Renal pelvis (tissue), 4 donors: ENCODE data around the gene KIF5C. TPM values are rescaled to one million over a fixed set of nuclear protein-coding genes. Genes with fewer than 3 reads are reported as not detected.

Experiments
- DNase-seq: peaks from one replicate; pipeline ENCODE4 v3.0.0-alpha.2; 2013
- polyA plus RNA-seq, 3 donors: library from polyadenylated mRNA; unstranded; fragments of 120-200 nt; gene quantifications; one replicate each; pipeline ENCODE4 v1.2.1, GENCODE V29; 2013; ENCODE audit not compliant: insufficient read length in 3 of 3

KIF5C gene
- polyA plus RNA-seq, 3 donors, result 4.4 to 4.6 (median 4.4) TPM

GRCh38 chr2:148887350-148888002, 12.4 kb downstream of the KIF5C start:
- no peak for DNase-seq

- no peak for DNase-seq
These were observed 13.0 kb downstream of the KIF5C start for GRCh38 chr2:148888003-148888501.

GRCh38 chr2:148888986-148889385, 14.0 kb downstream of the KIF5C start:
- DNase-seq, result no peak

GRCh38 chr2:148893906-148894305, 18.9 kb downstream of the KIF5C start:
- DNase-seq, result no peak

DNA sequence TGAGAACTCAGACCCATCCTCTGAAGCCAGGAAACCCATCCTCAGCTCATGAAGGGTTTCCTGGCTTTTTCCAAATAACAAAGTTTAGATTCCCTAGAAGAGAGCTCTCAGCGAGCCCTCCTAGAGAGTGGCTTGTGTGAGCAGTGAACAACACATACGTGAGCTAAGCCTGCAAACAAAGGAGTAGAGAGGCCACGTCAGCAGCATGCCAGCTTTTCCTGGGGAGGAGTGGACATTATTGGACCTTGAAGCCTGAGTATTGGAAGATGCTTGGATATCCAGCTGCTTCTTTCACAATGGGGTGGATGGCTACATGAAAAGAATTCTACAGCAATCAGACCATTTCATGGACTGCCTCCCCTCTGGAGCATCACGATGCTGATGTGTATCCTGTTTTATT, 21.1 kb downstream of the KIF5C start:
- DNase-seq, result no peak

DNA sequence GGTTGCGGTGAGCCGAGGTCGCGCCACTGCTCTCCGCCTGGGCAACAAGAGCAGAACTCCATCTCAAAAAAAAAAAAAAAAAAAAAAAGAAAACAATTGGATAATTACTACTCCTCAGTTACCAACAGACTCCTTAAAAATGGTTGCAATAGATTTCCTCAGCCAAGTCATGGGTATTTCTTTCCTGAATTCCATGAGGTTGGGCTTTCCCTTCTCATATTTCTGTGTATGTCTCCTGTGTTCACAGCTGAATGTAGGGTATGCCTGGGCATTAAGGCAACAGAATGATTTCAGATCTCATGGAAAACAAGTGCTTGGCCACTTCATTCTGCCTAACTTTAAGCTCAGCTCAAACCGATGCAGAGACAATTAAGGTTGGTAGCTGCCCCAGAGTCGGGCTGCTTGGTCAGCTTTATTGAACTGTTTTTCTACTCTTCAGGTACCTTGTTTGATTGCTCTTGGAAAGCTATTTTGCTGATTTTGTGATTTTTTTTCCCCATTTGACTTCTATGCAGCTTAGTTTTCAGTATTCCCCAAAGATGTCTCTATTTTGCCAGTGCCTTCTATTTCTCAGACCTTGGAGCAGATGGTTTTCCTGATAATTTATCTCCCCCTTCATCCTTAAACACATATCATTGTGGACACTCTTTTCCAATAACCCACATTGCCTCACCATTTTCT, 24.8 kb downstream of the KIF5C start:
- no peak for DNase-seq

DNA sequence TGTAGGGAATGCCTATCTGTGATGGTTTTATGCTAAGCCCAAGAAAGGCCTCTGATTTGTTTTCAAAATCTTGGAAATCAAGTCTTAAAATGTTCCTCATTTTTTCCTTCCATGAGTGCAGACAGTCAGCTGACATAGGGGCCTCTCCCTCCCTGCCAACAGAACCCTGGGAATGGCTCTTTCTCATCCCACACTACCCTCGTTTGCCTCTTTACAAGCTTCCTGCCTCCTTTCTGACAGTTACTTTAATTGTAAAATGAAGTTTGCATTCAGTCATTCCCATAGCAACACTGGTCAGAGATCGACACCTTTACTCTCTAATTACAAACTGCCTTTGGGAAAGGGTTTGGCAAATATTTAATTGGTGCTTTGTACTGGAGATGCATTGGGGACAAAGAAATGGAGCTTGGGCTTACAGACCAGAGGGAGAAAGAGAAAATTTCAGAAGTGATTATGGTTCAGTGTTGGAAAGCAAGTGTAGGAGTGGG, 25.4 kb downstream of the KIF5C start:
- DNase-seq, result no peak

GRCh38 chr2:148901142-148901541, 26.1 kb downstream of the KIF5C start:
- no peak for DNase-seq

- DNase-seq, result no peak
These were observed 27.8 kb downstream of the KIF5C start for GRCh38 chr2:148902798-148903197.

GRCh38 chr2:148903294-148903693, 28.3 kb downstream of the KIF5C start:
- no peak for DNase-seq

DNA sequence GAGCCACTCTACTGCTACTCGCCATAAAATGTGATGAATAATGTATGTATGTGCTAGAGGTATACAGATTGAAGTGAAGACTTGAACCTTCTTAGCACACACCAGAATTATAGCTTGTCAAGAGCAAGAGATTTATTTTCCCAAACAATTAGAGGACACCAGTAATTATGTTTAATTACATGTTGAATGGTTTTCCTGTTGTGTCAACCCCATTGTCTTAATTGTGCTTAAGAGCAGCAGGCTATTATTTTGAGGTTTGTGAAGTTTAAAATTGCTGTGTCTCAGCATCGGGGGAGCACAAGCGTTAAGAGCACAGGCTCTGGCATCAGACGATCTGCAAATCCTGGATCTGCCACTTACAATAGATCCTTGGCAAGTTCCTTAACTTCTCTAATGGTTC, 29.0 kb downstream of the KIF5C start:
- DNase-seq, result no peak

DNA sequence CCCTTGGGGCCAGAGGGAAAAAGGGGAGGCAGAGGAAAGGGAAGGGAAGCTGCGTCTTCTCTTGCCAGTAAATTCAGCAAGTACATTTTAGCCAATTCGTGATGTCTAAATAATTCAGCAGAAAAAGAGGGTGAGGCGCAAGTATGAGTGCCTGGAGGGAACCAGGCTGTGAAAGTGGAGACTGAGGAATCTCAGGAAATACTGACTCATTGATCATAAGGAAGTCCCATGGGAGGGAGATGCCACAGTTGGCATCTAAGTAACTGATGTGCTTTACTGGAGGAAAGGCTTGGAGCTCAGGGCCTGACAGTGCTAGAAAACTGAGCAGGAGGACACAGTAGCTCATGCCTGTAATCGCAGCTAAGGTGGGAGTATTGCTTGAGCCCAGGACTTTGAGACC, 31.1 kb downstream of the KIF5C start:
- no peak for DNase-seq

GRCh38 chr2:148907085-148907785, 32.2 kb downstream of the KIF5C start:
- DNase-seq, result no peak

- DNase-seq, result no peak
These were observed 34.1 kb downstream of the KIF5C start for GRCh38 chr2:148909114-148909513.

DNA sequence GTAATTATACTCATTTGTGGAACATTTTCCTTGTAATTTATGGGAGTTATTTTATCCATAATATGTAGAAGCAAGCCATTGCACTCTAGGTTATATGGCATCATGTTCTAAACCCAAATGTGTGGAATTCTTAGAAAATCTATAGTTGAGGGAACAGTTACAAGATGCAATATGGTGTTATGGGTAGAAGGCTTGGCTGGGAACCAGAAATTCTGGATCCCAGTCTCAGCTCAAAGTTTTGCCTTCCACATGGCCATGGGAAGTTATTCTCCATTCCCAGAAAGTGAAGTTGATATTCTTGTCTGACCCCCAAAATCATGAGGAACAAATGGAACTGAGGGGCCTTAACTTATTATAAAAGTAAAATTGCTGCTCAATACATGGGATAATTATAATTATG, 38.0 kb downstream of the KIF5C start:
- DNase-seq, result no peak

DNA sequence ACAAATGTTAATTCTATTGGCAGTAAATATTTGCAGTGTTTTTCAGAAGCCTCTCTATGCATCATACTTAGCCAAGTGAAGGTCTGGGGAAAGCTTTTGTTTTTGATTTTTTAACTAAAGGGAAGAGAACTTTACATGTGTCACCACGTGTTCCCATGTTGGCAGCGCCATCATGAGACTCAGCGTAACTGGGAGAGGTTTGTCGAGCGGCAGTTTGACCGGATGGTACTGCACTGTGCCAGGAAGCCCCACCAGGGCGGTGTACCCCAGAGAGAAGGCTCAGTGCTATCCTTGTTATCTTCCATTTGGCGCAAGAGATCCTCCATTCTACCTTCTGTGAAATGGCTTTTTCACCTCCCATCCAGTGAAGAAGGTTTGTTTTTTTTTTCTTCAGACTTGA, 38.5 kb downstream of the KIF5C start:
- DNase-seq, result no peak

DNA sequence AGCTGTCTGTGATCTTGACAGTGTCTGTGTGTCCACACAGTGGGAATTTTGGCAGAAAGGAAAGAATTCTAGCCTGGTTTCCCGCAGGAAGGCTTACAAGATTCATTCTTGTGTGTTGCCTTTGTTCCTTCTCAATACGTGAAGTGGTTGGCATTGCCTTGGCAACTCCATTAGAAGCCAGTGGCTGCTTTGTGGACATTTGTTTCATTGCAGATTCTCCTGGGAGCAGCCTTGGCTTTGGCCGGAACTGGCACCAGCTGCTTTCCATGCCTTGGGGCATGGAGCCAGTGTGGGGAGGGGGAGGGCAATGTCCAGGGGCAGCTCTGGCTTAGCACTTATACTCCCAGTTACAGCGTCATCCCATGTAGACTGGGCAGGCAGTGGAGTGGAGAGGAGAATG, 39.4 kb downstream of the KIF5C start:
- no peak for DNase-seq

DNA sequence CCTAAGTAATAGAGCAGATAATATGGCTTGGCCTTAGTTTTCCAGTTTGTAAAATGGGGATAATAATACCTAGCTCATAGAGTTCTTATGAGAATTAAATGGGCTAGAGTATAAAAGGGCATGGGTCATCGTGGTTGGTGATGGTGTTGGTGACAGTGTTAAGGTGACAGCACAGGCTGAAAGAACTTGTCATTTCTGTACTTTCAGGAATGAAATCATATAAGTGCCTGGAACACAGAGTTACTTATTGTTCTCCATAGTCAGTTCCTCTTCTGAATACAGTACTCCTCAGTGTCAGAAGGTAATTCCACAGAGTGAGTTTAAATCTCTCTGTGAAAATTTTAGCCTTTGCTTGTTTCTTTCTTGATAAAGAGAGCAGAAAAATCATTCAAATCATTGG, 42.4 kb downstream of the KIF5C start:
- DNase-seq, result no peak

GRCh38 chr2:148918554-148918953, 43.5 kb downstream of the KIF5C start:
- no peak for DNase-seq

DNA sequence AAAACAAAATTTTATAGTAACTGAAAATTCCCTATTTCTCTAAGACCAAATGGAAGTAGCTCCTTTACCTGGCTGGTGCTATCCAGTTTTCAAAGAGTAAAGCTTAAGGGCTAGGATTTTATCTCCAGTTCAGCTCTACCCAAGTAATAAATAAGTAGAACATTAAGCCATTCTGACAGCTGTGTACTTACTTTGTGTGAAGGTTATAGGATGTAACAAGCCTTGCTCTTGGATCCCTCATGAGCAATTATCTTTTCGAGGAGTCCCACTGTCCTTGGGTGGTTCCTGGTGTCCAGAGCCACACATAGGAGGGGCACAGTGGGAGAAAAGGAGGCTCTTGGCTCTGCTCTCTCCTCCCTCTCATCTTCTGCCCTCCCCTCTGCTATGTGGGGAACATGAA, 45.5 kb downstream of the KIF5C start:
- DNase-seq, result no peak

DNA sequence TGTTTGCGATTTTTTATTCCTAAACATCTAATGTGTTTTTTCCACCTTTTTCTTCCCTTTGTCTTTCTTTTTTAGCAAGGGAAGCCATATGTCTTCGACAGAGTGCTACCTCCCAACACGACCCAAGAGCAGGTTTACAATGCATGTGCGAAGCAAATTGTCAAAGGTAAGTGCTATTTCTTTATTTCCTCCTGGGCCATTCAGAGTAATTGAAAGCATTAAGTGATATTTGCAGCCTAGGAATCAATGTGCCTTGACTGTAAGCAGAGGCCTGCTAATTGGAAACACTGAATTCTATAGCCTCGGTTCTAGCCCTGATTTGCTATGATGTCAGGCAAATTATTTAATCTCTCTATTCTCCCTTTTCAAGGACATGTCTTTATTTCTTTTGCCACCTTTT, 47.0 kb downstream of the KIF5C start:
- DNase-seq, result no peak

- DNase-seq, result no peak
These were observed 47.9 kb downstream of the KIF5C start for GRCh38 chr2:148922776-148923475.
